Measurements from ENCODE around the gene NPEPPS.
"Not testable (repeated sequence)": the region's sequence is repeated elsewhere in the genome, so short reads cannot be mapped to it uniquely, and the experiment has no call there.

Gene NPEPPS

GRCh38 chr17:47500620-47501019 is 30.3 kb upstream of the NPEPPS start:
- not testable (repeated sequence) for H3K9me3 ChIP-seq (ENCODE audit: control insufficient read depth, insufficient read depth, low read depth, low read length); H3K4me3 ChIP-seq (ENCODE audit: low read depth, low read length); H3K4me1 ChIP-seq (ENCODE audit: control insufficient read depth, insufficient read depth, low read length); H3K36me3 ChIP-seq (ENCODE audit: control insufficient read depth in 2 of 2, insufficient read depth in 1 of 2, low read length in 2 of 2); H3K27ac ChIP-seq (ENCODE audit: extremely low read depth, low read depth, low read length)
- POLR2A ChIA-PET, result interaction anchor here (1.2 kb wide), 1 partner anchor 121 kb away, joined by 7 read pairs; no protein-coding TSS in a partner anchor
- CTCF ChIA-PET, result interaction anchor here (0.7 to 2.6 kb wide), 9 partner anchors 49 to 320 kb away, joined by 3 to 32 read pairs (median 4); no protein-coding TSS in a partner anchor
- 0 out of 2 replicates have a peak, but pooled peaks have one; percentile 10 for TF ChIP-seq IKZF3 (tag by site-specific recombination; IDR thresholded peaks at IDR 0.05)
- TF ChIP-seq CTCF (tag by site-specific recombination; IDR thresholded peaks at IDR 0.05), result peak; percentile 46; the same call in 1 of the 2 replicates
- 0 out of 2 replicates have a peak, but pooled peaks have one; percentile 35 for TF ChIP-seq ZSCAN30 (tag by site-specific recombination; IDR thresholded peaks at IDR 0.05)
- peak; percentile 70 for TF ChIP-seq ZNF654 (tag by site-specific recombination; IDR thresholded peaks at IDR 0.05; ENCODE audit: low read depth)
- TF ChIP-seq ZBTB17 (tag by site-specific recombination; IDR thresholded peaks at IDR 0.05), result peak; percentile 34; the same call in 1 of the 2 replicates

GRCh38 chr17:47502122-47502731 is 28.7 kb upstream of the NPEPPS start:
- H3K36me3 ChIP-seq (ENCODE audit: control insufficient read depth in 2 of 2, insufficient read depth in 1 of 2, low read length in 2 of 2); H3K9me3 ChIP-seq (ENCODE audit: control insufficient read depth, insufficient read depth, low read depth, low read length); H3K4me1 ChIP-seq (ENCODE audit: control insufficient read depth, insufficient read depth, low read length); POLR2A ChIA-PET; H3K4me3 ChIP-seq (ENCODE audit: low read depth, low read length): not testable (repeated sequence)
- TF ChIP-seq ZNF335 (tag by site-specific recombination; conservative IDR thresholded peaks at IDR 0.05), result peak; percentile 57
- peak; percentile 76 for TF ChIP-seq ZNF600 (tag by site-specific recombination; IDR thresholded peaks at IDR 0.05)
- TF ChIP-seq ZBTB17 (tag by site-specific recombination; IDR thresholded peaks at IDR 0.05), result peak; percentile 63; the same call in 1 of the 2 replicates
- peak; percentile 84 for TF ChIP-seq PRDM10 (tag by site-specific recombination; IDR thresholded peaks at IDR 0.05)
- 0 out of 2 replicates have a peak overlapping the region, but pooled peaks have one; percentile 49 for H3K27ac ChIP-seq (ENCODE audit: extremely low read depth, low read depth, low read length)
- CTCF ChIA-PET, result interaction anchor here (0.8 to 2.6 kb wide), 4 partner anchors 102 to 116 kb away, joined by 3 to 32 read pairs (median 4); no protein-coding TSS in a partner anchor

- H3K27ac ChIP-seq (ENCODE audit: extremely low read depth, low read depth, low read length); H3K4me1 ChIP-seq (ENCODE audit: control insufficient read depth, insufficient read depth, low read length): not testable (repeated sequence)
Observed at GRCh38 chr17:47502776-47503455, 28.0 kb upstream of the NPEPPS start.

DNA sequence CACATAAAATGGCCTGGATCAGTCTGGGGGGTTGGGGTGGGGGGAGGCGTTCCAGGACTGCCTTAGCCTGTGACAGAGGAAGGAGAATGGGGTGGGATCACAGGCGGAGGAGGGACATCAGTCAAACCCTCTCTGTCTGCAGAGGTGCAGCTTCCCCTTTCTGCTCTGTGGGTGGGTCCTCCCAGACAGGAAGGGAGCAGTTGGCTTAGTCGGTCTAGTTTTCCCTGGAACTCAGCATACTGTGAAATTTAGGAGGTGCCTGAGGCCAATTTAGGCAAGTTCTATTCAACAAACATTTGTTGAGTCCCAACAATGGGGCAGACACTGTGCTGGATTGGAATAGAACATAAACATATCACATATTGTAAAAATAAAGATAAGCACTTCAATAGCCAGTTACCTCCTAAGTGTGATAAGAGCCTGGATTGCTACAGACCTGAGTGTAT is 19.2 kb upstream of the NPEPPS start:
- H3K36me3 ChIP-seq (ENCODE audit: control insufficient read depth in 2 of 2, insufficient read depth in 1 of 2, low read length in 2 of 2); H3K4me3 ChIP-seq (ENCODE audit: low read depth, low read length); H3K27ac ChIP-seq (ENCODE audit: extremely low read depth, low read depth, low read length); H3K4me1 ChIP-seq (ENCODE audit: control insufficient read depth, insufficient read depth, low read length); H3K9me3 ChIP-seq (ENCODE audit: control insufficient read depth, insufficient read depth, low read depth, low read length): not testable (repeated sequence)
- ChIA-PET CTCF (interaction anchor here (0.6 kb wide), 1 partner anchor 574 kb away, joined by 3 read pairs; no protein-coding TSS in a partner anchor), POLR2A (interaction anchor here (1.2 kb wide), 1 partner anchor 20 kb away, joined by 4 read pairs; no protein-coding TSS in a partner anchor)
- TF ChIP-seq SP3 (tag by site-specific recombination; IDR thresholded peaks at IDR 0.05) (peak; percentile 53), PRDM10 (tag by site-specific recombination; IDR thresholded peaks at IDR 0.05) (peak; percentile 81), SP2 (tag by site-specific recombination; IDR thresholded peaks at IDR 0.05) (peak; percentile 30), ZNF335 (tag by site-specific recombination; conservative IDR thresholded peaks at IDR 0.05) (peak; percentile 54)

More at GRCh38 chr17:47502776-47503455, 28.0 kb upstream of the NPEPPS start:
- POLR2A ChIA-PET; H3K9me3 ChIP-seq (ENCODE audit: control insufficient read depth, insufficient read depth, low read depth, low read length); H3K36me3 ChIP-seq (ENCODE audit: control insufficient read depth in 2 of 2, insufficient read depth in 1 of 2, low read length in 2 of 2); H3K4me3 ChIP-seq (ENCODE audit: low read depth, low read length): not testable (repeated sequence)
- CTCF ChIA-PET, result interaction anchor here (0.6 kb wide), 1 partner anchor 181 kb away, joined by 4 read pairs; no protein-coding TSS in a partner anchor

Measured in HEK293 (cell line).